Heart left ventricle (tissue), 13 donors: ENCODE results near the gene IKZF1.

Source experiments
- POLR2A ChIP-seq, 2 donors: fragments of 450-650 bp; IDR thresholded peaks; one replicate each; pipeline ENCODE4 v1.6.1; 2017; ENCODE audit warnings: antibody characterized with exemption in 2 of 2, mild to moderate bottlenecking in 2 of 2, moderate library complexity in 2 of 2
- TF ChIP-seq, protein P1 (sequence below), 12 donors: fragments of 200-600 bp; sonication (generic) in 4 of 12; IDR thresholded peaks; one replicate each; pipeline versions ENCODE4 v1.5.0 to v1.8.0; 2018 to 2022; ENCODE audit warnings: antibody characterized with exemption in 12 of 12, mild to moderate bottlenecking in 5 of 12
- donor health status: ischemic (EF 13 %, LVEDD 7.1; RV severe dilation, severe dysfunction).
- donor health status: DM: no; HTN: yes; CAD: no.
- donor health status: DM: no; HTN: no; CAD: no.
- donor health status: ischemic (EF 25% LVEDD 6.9; RV normal size, moderate dysfunction).
- donor health status: ischemic (EF 25% LVEDD 5.7; RV mildly dilated, moderate dysfunction).
- donor health status: ischemic (EF 35%, LVEDD 5.7; RV mildly dilated, moderate dysfunction).
- donor health status: nonischemic (EF 11% LVEDD 7.7; RV severe dilation, severe dysfunction).
- donor health status: DM: yes; HTN: yes; CAD: no.
- donor health status: PGD.
- donor health status: ischemic (EF 29% LVEDD 5.4; RV normal size, mild dysfunction).
- donor health status: nonischemic (EF 23%, LVEDD 6.1; RV moderate dilation, normal function).

DNA sequence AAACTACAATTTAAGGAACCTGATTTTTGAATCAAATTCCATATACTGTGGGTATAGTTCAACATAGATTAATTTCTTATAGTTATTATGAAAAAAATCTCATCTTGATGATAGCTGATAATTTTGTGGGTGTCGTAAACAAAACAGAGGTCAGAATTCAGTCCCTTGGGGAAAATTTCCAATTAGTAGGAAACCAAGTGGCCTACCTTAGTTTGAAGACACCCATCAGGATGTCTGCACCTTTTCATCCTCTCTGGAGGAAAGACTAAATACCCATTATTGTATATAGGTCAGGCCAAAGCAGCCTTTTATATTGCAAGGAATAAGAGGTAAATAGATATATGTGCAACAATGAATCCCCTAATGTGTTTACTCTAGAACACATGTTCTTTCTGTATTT, 6.4 kb downstream of the IKZF1 start:
- TF ChIP-seq, protein P1, sequence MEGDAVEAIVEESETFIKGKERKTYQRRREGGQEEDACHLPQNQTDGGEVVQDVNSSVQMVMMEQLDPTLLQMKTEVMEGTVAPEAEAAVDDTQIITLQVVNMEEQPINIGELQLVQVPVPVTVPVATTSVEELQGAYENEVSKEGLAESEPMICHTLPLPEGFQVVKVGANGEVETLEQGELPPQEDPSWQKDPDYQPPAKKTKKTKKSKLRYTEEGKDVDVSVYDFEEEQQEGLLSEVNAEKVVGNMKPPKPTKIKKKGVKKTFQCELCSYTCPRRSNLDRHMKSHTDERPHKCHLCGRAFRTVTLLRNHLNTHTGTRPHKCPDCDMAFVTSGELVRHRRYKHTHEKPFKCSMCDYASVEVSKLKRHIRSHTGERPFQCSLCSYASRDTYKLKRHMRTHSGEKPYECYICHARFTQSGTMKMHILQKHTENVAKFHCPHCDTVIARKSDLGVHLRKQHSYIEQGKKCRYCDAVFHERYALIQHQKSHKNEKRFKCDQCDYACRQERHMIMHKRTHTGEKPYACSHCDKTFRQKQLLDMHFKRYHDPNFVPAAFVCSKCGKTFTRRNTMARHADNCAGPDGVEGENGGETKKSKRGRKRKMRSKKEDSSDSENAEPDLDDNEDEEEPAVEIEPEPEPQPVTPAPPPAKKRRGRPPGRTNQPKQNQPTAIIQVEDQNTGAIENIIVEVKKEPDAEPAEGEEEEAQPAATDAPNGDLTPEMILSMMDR (IDR thresholded peaks at IDR 0.05) = no peak
- TF ChIP-seq POLR2A (IDR thresholded peaks at IDR 0.05) = no peak
